Ovary (tissue), 9 donors: Measurements from ENCODE around the gene CHCHD6. TPM values are rescaled to one million over a fixed set of nuclear protein-coding genes. Genes with fewer than 3 reads are reported as not detected.

Experiments used
- DNase-seq, 5 donors: peaks; one replicate each; pipeline ENCODE4 v3.0.0-alpha.2; 2019 to 2020
- H3K27ac ChIP-seq, 2 donors: fragments of 200-600 bp; one replicate each; pipeline versions ENCODE4 v1.5.1 to v1.8.0; 2019 to 2022
- H3K27me3 ChIP-seq: fragments of 200-600 bp; one replicate; pipeline ENCODE4 v1.8.0; 2022
- H3K36me3 ChIP-seq: fragments of 200-600 bp; sonication (generic); one replicate; pipeline ENCODE4 v1.5.1; 2019
- H3K4me1 ChIP-seq: one replicate; pipeline ENCODE4 v1.8.1; 2013; ENCODE audit warnings: mild to moderate bottlenecking, moderate library complexity; ENCODE audit not compliant: insufficient read depth
- H3K4me3 ChIP-seq: fragments of 200-600 bp; sonication (generic); one replicate; pipeline ENCODE4 v1.5.1; 2017
- H3K9me3 ChIP-seq, 2 donors: fragments of 200-600 bp in 1 of 2; sonication (generic) in 1 of 2; one replicate each; pipeline versions ENCODE4 v1.5.1 to v1.8.1; 2013 to 2019; ENCODE audit warnings: mild to moderate bottlenecking in 1 of 2, moderate library complexity in 1 of 2
- CTCF ChIP-seq, 3 donors: fragments of 450-650 bp in 2 of 3; fragments of 200-600 bp in 1 of 3; IDR thresholded peaks; one replicate each; pipeline versions ENCODE4 v1.5.1 to v1.8.0; 2016 to 2022; ENCODE audit warnings: antibody characterized with exemption in 3 of 3, mild to moderate bottlenecking in 1 of 3
- EP300 ChIP-seq: sonication (generic); formaldehyde crosslinking; IDR thresholded peaks from one replicate; pipeline ENCODE4 v1.6.1; 2017; ENCODE audit warnings: antibody characterized with exemption
- POLR2A ChIP-seq: fragments of 450-650 bp; IDR thresholded peaks from one replicate; pipeline ENCODE4 v1.6.1; 2017; ENCODE audit warnings: antibody characterized with exemption, mild to moderate bottlenecking, moderate library complexity
- WGBS, 3 donors: extraction: QIAGEN DNeasy Blood & Tissue Kit in 1 of 3; methylation state at CpG; one replicate each; pipeline versions ENCODE4 v1.1.5 to v1.1.7; 2013 to 2017; 5-methylcytosine and 5-hydroxymethylcytosine counted together
- intact Hi-C, 4 donors: fragments of 100-400 bp; cut with DNase I; formaldehyde crosslinking; loops; one replicate each; pipeline versions ENCODE4 v1.11.0 to v1.15.1; 2022 to 2023
- polyA plus RNA-seq, 2 donors: library from polyadenylated mRNA; stranded (reverse); fragments of 200-250 nt in 1 of 2; fragments of 350-450 nt in 1 of 2; fragmentation: Illumina TruSeq in 1 of 2; extraction: RNeasy Lipid Tissue Mini Kit (QIAGEN cat#74804) in 1 of 2; gene quantifications; one replicate each; pipeline ENCODE4 v1.2.3, GENCODE V29; 2013 to 2014
- total RNA-seq, 7 donors: library from RNA; depleted of rRNA in 2 of 7; stranded (reverse); fragments of >200 nt in 2 of 7; fragmentation: NEBNext Ultra II Directional in 3 of 7; extraction: Animal tissue kit (Norgen Biotek cat#: 25700) in 3 of 7; gene quantifications; one replicate each; pipeline versions ENCODE4 v1.1.0 to v1.2.4, GENCODE V29; 2016 to 2023
- donor health status: DM: no; HTN: no; CAD: no; lungs with moderate emphysema.
- donor health status: DM: no; HTN: no; CAD: no.
- donor health status: Bipolar disorder and iron deficiency.
- donor health status: DM: yes; HTN: yes; CAD: no.
- donor health status: DM: no; HTN: no; CAD: no.
- donor health status: DM: yes; HTN: yes; CAD: no.

CHCHD6 gene
- total and polyA plus RNA-seq, 9 donors, result 8.5 to 24.6 (median 19.5) TPM

- H3K4me3 ChIP-seq, result no peak overlapping the region
- H3K27ac ChIP-seq, result no peak overlapping the region
- DNase-seq, result no peak
- intact Hi-C loops, result no loop called here
- no peaks in the 10 kb centered on the region for H3K4me1 ChIP-seq
- WGBS, 3 donors, result 95 to 99% (median 97%) methylated on average over 2 of the region's 2 CpGs
- no peaks in the 10 kb centered on the region for H3K36me3 ChIP-seq
- H3K27me3 ChIP-seq, result no peaks in the 10 kb centered on the region
- peaks cover 0 to 2% of the 10 kb centered on the region in 2 donors for H3K9me3 ChIP-seq
- TF ChIP-seq CTCF (IDR thresholded peaks at IDR 0.05), result no peak
- no peak for TF ChIP-seq POLR2A
- TF ChIP-seq EP300, result no peak
These were observed 19.2 kb downstream of the CHCHD6 start for GRCh38 chr3:126723237-126723636.

- no peaks in the 10 kb centered on the region for H3K4me1 ChIP-seq
- H3K9me3 ChIP-seq, result peaks cover 0 to 2% of the 10 kb centered on the region in 2 donors
- no peak for DNase-seq
- no peak overlapping the region for H3K27ac ChIP-seq
- TF ChIP-seq POLR2A (no peak), CTCF (IDR thresholded peaks at IDR 0.05) (no peak), EP300 (no peak)
- H3K4me3 ChIP-seq, result no peak overlapping the region
- H3K36me3 ChIP-seq, result no peaks in the 10 kb centered on the region
- no peaks in the 10 kb centered on the region for H3K27me3 ChIP-seq
- WGBS, 3 donors, result 85 to 94% (median 87%) methylated on average over 1 of the region's 1 CpG
- intact Hi-C loops, result no loop called here
These were observed 19.8 kb downstream of the CHCHD6 start for GRCh38 chr3:126723801-126724200.

- TF ChIP-seq CTCF (IDR thresholded peaks at IDR 0.05), result no peak
- no peak for TF ChIP-seq POLR2A
- no peak for TF ChIP-seq EP300
- H3K27me3 ChIP-seq, result no peaks in the 10 kb centered on the region
- H3K9me3 ChIP-seq, result peaks cover 0 to 2% of the 10 kb centered on the region in 2 donors
- no peak for DNase-seq
- no peak overlapping the region for H3K4me3 ChIP-seq
- intact Hi-C loops, result no loop called here
- H3K36me3 ChIP-seq, result no peaks in the 10 kb centered on the region
- H3K27ac ChIP-seq, result no peak overlapping the region
- WGBS, 3 donors, result 97 to 100% (median 98%) methylated on average over 1 of the region's 1 CpG
- no peaks in the 10 kb centered on the region for H3K4me1 ChIP-seq
These were observed 24.6 kb downstream of the CHCHD6 start for GRCh38 chr3:126728680-126729079.

- Histone ChIP-seq H3K9me3 (no peaks in the 10 kb centered on the region), H3K4me1 (no peaks in the 10 kb centered on the region), H3K4me3 (no peak overlapping the region), H3K27ac (no peak overlapping the region), H3K27me3 (no peaks in the 10 kb centered on the region), H3K36me3 (no peaks in the 10 kb centered on the region)
- intact Hi-C loops, result no loop called here
- DNase-seq, result no peak
- WGBS, 3 donors, result 94 to 98% (median 94%) methylated on average over 7 of the region's 7 CpGs
- no peak for TF ChIP-seq POLR2A
- no peak for TF ChIP-seq EP300
- TF ChIP-seq CTCF (IDR thresholded peaks at IDR 0.05), result no peak
These were observed 26.3 kb downstream of the CHCHD6 start for GRCh38 chr3:126730376-126730775.

GRCh38 chr3:126731044-126731443, 27.0 kb downstream of the CHCHD6 start:
- 87 to 96% (median 87%) methylated on average over 3 of the region's 3 CpGs for WGBS, 3 donors
- no peak for TF ChIP-seq EP300
- TF ChIP-seq CTCF (IDR thresholded peaks at IDR 0.05), result no peak
- no peak for TF ChIP-seq POLR2A
- no peaks in the 10 kb centered on the region for H3K36me3 ChIP-seq
- intact Hi-C loops, result no loop called here
- H3K27me3 ChIP-seq, result no peaks in the 10 kb centered on the region
- no peaks in the 10 kb centered on the region for H3K4me1 ChIP-seq
- H3K9me3 ChIP-seq, result no peaks in the 10 kb centered on the region
- no peak overlapping the region for H3K27ac ChIP-seq
- DNase-seq, result no peak
- no peak overlapping the region for H3K4me3 ChIP-seq
